Endometrial microvascular endothelial cells (primary cell): Measurements from ENCODE around the gene ZBTB7A. TPM values are rescaled to one million over a fixed set of nuclear protein-coding genes. Genes with fewer than 3 reads are reported as not detected.

Source experiments
- in situ Hi-C: cut with HindIII; loops from 2 replicates; pipeline ENCODE4 v1.10.0; 2017; ENCODE audit warnings: low sequenced_read_pairs, low pct_unique_long_range_greater_than_20kb; ENCODE audit errors: inconsistent ontology term
- total RNA-seq: library from RNA; depleted of rRNA; stranded (reverse); fragments of >200 nt; gene quantifications from one replicate; pipeline ENCODE4 v1.2.3, GENCODE V29; 2015; ENCODE audit errors: inconsistent ontology term

Gene ZBTB7A
- total RNA-seq, result 28.1 TPM

DNA sequence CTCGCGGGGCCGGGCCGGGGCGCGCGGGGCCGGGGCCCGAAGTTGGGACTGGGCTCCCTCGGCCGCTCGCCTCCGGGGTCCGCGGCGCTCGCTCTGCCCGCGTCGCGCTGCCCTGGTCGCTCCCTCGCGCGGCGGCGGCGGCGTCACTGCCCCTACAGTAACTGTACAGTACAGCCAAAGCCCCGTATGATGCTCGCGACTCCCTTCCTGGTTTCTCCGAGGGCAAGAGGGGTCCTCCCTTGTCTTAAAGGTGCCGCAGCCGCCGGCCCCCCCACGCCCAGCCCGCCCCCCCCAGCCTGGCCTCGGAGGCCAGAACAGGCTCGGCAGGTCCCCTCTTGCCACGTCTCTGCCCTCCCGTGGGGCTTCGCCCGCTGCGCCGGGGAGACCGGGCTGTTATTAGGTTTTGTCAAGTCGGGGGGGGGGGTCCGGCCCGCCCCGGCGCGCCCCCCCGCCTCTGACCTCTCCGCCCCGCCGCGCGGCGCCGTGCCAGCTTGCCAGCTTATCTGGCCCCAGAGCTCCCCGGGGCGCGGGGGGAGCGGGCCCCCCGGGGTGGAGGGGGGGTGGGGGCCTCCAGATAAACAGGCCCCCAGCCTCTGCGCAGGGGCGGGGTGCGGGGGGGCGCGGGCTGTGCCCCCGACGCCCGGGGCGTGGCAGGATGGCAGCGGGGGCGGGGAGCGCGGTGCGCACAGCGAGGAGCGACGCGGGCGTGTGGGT, at the start of gene ZBTB7A:
ZBTB7A (minus strand) TSS at position 218 of the 714 bp plus-strand sequence. CDS start 11,667 bp downstream, outside the sequence.
- in situ Hi-C loops, result no loop called here

DNA sequence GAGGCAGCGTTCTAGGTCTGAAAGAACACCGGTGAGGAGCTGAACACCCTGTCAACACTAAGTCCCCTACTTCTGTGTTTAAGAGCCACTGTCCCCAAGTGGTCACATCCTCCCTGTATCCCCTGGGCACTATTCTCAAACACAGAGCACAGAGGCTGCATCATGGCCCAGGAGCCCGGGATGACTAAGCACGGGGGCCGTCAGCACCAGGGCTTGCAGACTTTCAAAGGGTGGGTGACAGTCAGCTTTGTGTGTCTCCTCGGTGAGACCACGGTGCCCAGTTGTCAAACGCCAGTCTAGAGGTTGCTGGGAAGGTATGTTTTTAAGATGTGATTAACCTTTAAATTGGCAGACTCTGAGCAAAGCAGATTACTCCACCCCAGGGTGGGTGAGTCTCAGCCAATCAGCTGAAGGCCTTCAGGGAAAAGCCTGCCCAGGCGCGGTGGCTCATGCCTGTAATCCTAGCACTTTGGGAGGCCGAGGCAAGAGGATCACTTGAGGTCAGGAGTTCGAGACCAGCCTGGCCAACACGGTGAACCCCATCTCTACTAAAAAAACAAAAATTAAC, 49.2 kb upstream of the ZBTB7A start:
- in situ Hi-C loops, result no loop called here

DNA sequence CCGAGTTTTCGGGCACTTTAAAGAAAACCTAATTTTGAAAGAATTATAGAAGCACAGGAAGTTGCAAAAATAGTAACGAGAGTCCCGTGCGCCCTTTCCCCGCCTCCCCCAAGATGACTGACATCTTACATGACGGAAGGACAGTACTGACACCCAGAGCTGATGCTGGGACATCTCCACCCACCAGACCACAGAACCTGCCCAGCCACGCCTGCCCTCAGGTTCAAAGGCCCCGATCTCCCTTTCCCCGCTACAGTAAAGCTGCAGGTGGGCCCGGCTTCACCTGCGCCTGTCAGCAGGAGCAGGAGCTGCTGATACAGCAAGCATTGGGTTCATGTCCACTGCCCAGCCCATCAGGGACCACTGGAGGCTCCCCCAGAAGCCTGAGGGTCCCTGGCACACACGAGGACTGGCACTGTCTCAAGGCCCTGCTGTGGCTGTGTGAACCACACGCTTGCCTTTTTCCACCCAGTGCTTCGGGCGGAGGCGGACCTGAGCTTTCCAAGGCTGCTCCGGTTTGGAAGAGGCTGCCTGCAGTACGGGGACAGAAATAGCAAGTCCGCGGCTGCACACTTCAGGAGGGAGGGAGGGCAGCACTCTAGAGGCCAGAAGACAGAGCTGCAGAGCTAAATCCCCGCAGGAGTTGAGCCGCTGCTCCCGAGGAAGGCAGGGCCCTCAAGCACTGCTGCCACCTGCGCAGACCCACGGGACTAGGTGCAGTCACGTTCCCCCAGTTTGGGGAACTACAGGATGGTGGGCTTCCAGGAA, 48.5 kb upstream of the ZBTB7A start:
- in situ Hi-C loops, result no loop called here

DNA sequence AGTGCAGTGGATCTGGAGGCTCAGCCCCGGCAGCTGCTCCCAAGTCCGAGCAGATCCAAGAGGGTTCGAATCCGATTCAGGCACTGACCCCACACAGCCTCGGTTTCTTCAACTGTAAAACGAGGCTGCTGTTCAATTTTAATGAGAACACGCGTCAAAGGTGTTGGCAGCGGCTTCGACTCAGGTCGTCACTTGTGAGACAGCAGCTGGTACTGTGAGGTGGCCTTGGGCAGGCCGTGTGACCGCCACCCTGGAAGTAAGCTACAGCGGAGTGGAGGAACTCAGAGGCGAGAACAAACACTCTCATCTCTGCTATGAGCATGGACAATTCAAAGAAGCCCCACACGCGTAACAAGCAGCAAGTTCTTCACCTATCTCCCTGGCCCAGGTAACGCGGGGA, 47.5 kb upstream of the ZBTB7A start:
- in situ Hi-C loops, result no loop called here

DNA sequence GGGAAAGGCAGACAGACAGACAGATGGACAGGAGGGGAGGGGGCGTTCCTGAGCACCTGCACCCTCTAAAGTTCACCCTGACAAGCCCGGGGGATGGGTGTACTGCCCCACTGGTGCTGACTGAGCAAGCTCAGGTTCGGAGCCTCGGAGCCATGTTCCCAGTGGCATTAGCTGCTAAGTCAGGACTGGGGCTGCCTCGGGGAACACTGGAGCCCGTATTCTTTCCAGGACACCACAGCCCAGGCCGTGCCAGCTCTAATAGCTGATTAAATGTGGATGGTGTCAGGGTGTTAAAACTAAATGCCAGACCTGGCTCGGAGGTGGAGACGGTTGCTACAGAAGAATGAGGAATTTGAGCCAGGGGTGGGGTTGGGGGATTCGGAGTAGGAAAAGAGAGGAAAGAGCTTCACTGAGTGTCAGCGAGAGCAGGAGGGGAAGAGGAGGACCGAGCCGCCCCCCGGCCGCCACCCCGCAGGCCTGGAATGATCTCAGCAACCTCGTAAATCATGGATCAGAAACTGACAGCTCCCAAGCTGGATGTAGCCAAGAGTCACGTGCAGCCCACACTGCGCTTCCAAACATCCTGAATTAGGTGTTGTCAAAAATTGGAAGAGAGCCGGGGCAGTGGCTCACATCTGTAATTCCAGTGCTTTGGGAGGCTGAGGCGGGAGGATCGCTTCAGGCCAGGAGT, 46.8 kb upstream of the ZBTB7A start:
- in situ Hi-C loops, result no loop called here

DNA sequence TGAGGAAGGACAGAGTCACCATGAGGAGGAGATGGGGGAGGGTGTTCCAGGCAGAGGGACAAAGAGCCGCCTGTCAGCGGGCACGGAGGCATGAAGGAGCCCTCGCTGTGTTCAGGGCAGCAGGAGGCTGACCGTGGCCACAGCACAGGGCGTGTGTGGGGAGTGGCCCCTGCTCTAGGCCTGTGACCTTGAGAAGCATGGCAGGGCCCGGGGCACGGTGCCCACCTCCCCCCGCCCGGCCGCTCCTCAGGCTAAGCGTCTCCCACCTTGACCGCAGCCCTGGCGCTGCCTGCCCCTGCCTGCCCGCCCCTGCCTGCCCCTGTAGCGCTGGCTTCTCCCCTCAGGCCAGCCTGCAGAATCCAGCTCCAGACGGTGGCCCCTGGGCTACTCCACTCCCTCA, 45.7 kb upstream of the ZBTB7A start:
- in situ Hi-C loops, result no loop called here

DNA sequence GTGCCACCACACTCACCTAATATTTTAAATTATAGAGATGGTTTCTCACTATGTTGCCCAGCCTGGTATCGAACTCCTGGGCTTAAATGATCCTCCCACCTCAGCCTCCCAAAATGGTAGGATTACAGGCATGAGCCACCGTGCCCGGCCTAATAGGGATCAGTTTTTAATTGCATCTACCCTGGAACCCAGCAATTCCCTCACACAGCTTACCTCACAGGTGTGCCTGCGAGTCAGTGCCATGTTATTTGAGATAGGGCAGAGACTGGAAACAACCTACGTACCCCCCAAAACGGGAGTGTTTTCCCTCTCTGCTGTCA, 42.9 kb upstream of the ZBTB7A start:
- in situ Hi-C loops, result no loop called here

DNA sequence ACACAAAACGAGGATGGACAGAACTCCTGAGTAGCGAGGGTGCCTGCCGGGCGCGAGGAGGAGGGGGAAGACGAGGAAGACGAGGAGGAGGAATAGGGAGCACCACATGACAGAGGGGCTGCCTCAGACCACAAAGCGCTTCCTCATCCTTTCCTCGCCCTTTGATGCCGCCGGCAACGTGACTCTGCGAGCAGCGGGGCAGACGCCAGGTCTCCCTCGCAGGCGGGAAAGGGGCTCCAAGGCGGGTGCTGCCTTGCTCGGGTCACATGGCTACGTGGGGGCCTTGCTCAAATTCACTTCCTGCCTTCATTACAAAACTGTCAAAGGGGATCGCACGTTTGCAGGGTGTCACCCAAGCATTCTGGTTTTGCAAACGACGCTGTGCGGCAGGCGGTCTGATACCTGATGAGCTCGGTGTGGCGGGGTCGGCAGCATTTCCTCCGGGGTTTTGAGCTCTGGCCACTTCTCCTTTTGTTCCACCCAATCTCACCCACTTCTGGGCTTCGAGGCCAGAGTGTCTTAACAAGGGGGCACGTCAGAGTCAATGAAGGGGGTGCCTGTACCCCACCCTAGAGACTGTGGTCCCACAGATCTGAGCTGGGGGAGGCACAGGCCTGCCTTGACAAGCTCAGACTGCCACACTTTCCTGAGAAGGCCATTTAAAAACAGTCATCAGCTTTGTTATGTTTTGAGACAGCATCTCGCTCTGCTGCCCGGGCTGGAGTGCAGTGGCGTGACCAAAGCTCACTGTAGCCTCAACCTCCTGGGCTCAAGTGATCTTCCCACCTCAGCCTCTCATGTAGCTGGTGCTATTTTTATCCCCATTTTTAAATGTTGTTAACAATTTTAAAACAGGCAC, 42.3 kb upstream of the ZBTB7A start:
- in situ Hi-C loops, result no loop called here

DNA sequence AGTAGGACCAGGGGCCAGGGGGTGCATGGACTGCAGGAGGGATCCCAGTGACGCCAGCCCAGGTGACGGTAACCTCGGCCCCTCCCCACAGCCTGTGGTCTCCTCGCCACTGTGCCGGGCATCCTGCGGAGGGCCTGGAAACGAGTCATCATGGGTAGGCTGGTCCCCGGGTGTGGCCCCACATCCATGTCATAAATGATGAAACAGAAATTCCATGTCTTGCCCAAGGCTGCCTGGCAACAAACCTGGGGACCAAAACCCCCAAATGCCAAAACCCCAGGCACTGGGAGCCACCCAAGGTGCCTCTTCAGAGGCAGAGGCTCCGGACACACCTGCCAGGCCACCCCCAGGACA, 36.4 kb upstream of the ZBTB7A start:
- in situ Hi-C loops, result no loop called here

DNA sequence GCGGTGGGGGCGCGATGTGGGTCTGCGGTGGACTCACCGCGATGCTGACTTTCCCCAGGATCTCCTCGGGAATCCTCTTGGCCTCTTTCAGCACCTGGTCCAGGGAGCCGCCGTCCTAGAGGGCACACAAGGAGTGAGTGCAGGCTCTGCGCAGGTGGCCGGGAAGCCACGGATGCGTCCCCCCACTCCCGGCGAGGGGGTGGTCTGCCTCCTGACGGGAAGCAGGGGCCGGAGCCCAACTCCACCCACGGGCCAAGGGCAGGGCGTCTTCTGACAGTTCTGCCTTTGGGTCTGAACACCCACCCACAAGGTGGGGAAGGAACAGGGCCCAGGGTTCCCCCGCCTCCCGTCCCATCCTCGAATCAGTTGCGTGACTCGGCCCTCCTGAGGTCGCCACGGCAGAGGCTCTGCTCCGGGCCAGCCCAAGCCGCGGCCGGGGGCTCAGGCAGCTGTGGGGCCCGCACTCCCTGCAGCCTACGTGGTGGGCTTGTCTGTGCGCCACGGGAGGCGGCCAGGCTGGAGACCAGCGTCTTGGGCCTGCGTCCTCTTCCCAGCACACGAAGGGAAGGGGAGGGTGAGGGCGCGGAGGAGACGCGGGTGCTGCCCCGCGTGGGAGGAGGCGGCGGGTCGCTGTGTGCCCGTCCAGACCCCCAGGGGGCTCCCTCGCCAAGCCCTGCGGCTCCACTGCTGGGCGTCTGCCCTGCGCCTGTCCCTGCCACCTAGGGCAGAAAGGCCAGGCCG, 35.8 kb upstream of the ZBTB7A start:
- in situ Hi-C loops, result no loop called here

DNA sequence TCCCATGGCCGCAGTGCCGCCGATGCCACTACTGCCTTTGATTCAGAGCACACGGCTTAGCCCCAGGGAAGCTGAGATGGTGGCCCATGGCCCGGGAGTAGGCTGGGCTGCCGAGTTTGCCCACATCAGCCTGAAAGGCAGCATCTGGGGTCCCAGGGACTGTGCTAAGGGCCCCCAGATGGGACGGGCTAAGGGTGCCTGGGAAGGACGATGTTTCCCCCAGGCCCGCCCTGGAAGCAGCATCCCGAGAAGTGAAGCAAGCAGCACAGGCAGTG, 34.7 kb upstream of the ZBTB7A start:
- in situ Hi-C loops, result no loop called here

DNA sequence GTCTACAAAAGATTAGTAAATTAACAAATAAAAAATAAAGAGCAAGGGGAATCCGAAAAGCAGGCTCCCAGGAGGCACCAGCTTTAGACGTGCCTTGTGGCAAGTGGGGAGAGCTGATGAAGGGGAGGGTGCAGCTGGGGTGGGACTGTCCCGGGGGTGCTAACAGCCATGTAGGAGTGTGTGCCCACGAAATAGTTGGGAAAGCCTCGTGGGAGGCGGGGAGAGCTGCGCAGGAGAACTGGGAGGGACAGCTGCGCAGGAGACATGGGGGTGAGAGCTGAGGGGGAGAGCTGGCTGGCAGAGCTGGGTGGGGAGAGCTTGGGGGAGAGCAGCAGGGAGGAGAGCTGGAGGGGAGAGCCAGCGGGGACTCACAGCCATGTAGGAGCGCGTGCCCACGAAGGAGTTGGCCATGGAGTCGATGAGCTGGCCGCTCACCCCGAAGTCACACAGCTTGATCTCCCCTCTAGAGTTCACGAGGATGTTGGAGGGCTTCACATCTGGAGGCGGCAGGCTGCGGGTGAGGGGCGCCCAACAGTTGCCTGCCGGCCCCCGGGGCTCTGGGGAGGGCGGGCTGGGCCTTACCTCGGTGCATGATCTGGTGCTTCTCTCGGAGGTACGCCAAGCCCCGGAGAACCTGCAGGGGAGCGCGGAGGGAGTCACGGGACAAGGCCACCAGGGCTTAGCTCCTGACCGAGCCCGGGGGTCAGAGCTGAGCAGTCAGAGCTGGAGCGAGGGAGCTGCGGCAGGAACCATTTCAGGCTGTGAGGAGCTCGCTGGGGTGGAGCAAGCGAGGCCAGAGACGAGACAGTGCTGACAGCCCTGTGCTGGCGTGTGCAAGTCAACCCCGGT, 34.2 kb upstream of the ZBTB7A start:
- in situ Hi-C loops, result no loop called here

DNA sequence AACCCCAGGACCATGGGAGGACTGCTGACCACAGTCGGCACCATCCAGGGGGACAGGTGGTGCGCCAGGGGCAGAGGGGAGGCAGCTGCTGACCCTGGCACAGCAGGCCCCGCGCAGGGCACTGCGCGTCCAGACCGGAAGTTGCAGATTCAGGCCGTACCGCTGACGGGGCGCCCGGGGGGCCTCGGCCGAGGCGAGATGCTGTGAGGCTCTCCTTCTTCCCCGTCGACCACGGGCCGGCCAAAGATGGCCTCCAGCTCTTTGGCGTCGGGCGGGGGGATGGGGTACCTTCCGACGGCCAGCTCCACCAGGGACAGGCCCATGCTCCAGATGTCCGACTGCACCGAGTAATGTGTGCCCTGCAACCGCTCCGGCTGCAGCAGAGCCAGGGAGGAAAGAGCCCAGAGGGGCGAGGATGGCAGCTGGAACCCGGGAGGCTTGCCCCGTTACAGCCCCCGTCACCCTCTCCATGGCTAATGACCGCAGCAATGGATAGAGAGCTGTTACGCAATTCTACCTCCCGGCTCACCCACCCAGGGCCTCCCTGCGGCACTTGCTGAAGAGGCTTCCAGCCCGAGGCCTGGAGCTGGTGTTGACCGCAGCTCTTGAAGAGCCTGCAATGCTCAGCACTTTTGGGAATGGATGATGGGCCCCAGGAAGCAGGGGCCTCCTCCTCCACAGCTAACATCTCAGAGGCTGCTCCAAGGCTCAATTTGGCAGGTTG, 32.5 kb upstream of the ZBTB7A start:
- in situ Hi-C loops, result no loop called here

DNA sequence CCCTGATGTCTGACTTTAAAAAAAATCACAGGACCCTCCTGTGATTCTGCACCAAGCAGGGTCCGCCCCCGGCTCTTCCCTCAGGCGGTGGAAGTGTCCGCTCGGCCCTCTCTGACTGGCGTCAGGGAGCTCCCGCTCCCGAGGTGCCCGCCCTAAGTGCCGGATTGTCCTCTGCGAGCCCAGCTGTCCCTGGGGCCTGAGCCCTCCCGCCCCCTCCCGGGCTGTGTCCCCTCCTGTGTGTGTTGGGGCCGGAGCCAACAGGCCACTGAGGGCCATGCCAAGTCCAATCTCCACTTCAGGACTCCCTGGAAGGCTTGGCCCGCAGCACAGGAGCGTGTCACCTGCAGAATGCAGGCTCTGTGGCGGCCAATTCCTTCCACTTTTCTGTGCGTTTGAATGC, 31.8 kb upstream of the ZBTB7A start:
- in situ Hi-C loops, result no loop called here

DNA sequence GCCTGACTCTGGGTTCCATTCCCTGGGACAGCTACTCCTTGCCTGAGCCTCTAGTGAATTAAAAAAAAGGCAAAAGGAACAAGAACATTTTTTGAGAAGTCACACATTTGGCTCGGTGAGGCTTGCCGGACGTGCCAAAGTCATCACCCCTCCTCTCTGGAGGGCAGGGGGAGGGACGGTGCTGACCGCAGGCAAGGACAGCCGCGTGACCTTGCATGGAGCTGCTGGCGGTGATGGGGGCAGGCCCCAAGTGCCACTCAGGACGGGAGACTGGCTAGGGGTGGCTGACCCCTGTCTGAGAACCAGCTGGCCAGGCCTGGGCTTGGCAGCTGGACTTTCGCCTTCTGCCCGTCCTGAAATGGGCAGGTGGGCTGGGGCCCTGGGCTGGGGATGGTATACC, 30.8 kb upstream of the ZBTB7A start:
- in situ Hi-C loops, result no loop called here

DNA sequence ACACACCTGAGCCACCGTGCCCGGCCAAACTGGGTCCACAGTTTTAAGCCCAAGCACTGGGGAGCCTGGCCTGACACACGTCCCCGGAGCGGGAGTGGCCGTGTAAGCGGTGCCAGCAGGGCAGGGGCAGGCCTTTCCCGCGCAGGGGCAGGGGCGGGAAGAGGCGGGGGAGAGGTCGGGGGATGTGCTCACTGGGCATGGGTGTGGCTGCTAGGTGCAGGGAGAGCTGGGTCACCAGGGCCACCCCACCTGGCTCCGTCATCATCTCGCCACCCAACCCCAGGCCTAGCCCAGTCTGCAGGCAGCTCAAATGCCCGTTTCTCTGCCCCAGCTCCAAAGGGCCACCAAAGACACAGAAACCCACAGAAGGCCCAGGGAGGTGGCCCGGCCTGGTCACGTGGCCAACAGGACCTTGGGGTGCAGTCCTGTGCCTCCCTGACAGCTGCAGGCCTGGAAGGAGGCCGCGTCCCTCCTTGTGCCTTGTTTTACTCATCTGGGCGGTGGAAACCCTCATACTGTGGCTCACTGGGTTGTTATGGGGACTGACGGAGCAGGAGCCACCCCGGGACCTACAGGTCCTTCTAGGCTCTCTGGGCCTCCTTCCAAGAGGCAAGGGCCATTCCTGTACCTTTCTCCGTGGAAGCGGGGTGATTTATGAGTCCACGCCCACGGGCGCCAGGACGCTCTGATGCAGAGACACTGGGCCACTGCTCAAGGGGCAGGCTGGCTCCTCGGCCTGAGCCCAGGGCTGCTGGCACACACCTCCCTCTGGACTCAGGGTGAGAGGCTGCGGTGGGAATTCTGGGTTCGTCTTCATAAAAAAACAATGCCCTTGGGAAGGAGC, 29.6 kb upstream of the ZBTB7A start:
- in situ Hi-C loops, result no loop called here
